ENCODE data around the gene CLEC2D. TPM values are rescaled to one million over a fixed set of nuclear protein-coding genes. Genes with fewer than 3 reads are reported as not detected.
"Not testable (repeated sequence)": the region's sequence is repeated elsewhere in the genome, so short reads cannot be mapped to it uniquely, and the experiment has no call there.

Gene CLEC2D
- total RNA-seq, 2 experiments from 2014 or later, result 56.9 to 146 TPM

DNA sequence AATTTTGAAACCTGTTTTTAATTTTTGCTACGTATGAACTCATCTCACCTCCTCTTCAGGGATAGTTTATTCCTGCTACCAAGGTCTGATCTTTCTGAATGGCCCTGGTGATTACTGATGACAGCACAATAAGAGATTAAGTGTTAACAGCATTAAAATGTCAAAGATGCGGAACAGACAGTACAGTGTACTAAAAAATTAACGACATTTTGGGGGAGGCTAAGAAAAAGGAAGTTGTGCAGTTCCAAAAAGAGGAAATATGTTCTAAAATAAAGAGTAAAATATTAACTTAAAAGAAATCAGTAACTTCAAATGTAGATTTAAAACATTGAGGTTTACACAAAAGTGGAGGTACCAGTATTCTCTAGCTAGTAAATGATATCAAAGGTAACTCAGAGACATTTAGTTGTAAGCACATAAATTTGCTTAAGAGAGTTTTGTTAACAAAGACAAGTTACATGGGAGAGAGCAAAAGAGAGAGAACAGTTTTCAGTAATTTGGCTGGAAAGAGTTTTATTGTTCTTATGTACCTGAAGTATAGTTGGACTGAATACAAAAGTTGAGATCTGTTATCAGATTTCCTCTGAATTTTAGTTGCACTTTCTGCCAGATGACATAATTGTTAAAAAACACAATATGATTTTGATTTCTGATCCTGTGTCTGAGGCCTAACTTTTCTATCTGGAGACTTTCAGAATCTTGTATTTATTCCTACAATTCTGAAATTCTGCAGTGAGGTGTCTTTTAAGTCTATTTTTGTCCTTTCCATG lies 67.6 kb downstream of the CLEC2D start:
- Histone ChIP-seq H3K9me3 (ENCODE audit: low read length) (peaks cover 7% of the 10 kb centered on the region; the same call in 1 of the 2 replicates), H3K36me3 (ENCODE audit: insufficient read depth, low read length) (peaks cover 7% of the 10 kb centered on the region; the same call in 1 of the 2 replicates), H3K4me3 (ENCODE audit: low read depth, low read length, poor library complexity, severe bottlenecking) (peak overlapping the region; percentile 32), H3K4me2 (ENCODE audit: low read length) (peak overlapping the region; percentile 67), H3K9me2 (ENCODE audit: insufficient read depth, low read length) (no peaks in the 10 kb centered on the region), H3K27ac (ENCODE audit: low read depth, low read length, poor library complexity, severe bottlenecking) (peak overlapping the region; percentile 99), H3K79me2 (ENCODE audit: insufficient read depth, low read depth, low read length) (peaks cover 22% of the 10 kb centered on the region), H4K20me1 (ENCODE audit: insufficient read depth, low read length) (no peaks in the 10 kb centered on the region), H2AFZ (ENCODE audit: low read length) (peak overlapping the region; percentile 72), H3K4me1 (ENCODE audit: insufficient read depth, low read length, poor library complexity, severe bottlenecking) (peaks cover 79% of the 10 kb centered on the region)
- ChIA-PET POLR2A (interaction anchor here (0.6 to 1.4 kb wide), 9 partner anchors 11 to 637 kb away, joined by 3 to 10 read pairs (median 3); partner anchors contain the start of genes CD69 and CLEC2D), CTCF (ENCODE audit: unreplicated experiment) (no interaction called here)
- DNase-seq (ENCODE audit: low spot score), result peak; percentile 73
- TF ChIP-seq EZH2phosphoT487 (IDR thresholded peaks at IDR 0.05; ENCODE audit: borderline replicate concordance, low read depth, low read length), result no peak
- TF ChIP-seq, protein P1, sequence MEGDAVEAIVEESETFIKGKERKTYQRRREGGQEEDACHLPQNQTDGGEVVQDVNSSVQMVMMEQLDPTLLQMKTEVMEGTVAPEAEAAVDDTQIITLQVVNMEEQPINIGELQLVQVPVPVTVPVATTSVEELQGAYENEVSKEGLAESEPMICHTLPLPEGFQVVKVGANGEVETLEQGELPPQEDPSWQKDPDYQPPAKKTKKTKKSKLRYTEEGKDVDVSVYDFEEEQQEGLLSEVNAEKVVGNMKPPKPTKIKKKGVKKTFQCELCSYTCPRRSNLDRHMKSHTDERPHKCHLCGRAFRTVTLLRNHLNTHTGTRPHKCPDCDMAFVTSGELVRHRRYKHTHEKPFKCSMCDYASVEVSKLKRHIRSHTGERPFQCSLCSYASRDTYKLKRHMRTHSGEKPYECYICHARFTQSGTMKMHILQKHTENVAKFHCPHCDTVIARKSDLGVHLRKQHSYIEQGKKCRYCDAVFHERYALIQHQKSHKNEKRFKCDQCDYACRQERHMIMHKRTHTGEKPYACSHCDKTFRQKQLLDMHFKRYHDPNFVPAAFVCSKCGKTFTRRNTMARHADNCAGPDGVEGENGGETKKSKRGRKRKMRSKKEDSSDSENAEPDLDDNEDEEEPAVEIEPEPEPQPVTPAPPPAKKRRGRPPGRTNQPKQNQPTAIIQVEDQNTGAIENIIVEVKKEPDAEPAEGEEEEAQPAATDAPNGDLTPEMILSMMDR (conservative IDR thresholded peaks at IDR 0.05; ENCODE audit: low read length), result no peak
- intact Hi-C loops (cut with micrococcal nuclease; ENCODE audit: unreplicated experiment), result loop anchor here (10.0 kb wide), 1 partner anchor 1042 kb away; the partner anchor contains the start of gene RIMKLB
- BruUV-seq (replicated peaks), result TSS peak; percentile 31

DNA sequence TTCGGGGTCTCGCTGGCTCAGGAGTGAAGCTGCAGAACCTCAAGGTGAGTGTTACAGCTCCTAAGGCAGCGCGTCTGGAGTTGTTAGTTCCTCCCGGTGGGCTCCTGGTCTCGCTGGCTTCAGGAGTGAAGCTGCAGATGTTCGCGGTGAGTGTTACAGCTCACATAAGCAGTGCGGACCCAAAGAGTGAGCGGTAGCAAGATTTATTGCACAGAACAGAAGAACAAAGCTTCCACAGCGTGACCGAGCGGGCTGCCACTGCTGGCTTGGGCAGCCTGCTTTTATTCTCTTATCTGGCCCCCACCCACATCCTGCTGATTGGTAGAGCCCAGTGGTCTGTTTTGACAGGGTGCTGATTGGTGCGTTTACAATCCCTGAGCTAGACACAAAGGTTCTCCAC lies 69.4 kb downstream of the CLEC2D start:
- H3K79me2 ChIP-seq (ENCODE audit: insufficient read depth, low read depth, low read length); DNase-seq (ENCODE audit: low spot score); H3K9me2 ChIP-seq (ENCODE audit: insufficient read depth, low read length); H3K36me3 ChIP-seq (ENCODE audit: insufficient read depth, low read length); CTCF ChIA-PET (ENCODE audit: unreplicated experiment); H4K20me1 ChIP-seq (ENCODE audit: insufficient read depth, low read length); H2AFZ ChIP-seq (ENCODE audit: low read length); H3K4me2 ChIP-seq (ENCODE audit: low read length); H3K4me3 ChIP-seq (ENCODE audit: low read depth, low read length, poor library complexity, severe bottlenecking); H3K9me3 ChIP-seq (ENCODE audit: low read length); BruUV-seq (replicated peaks): not testable (repeated sequence)
- intact Hi-C loops (cut with micrococcal nuclease; ENCODE audit: unreplicated experiment), result loop anchor here (10.0 kb wide), 1 partner anchor 1044 kb away; the partner anchor contains the start of gene RIMKLB
- POLR2A ChIA-PET, result interaction anchor here (0.7 to 1.6 kb wide), 7 partner anchors 9 to 649 kb away, joined by 3 to 6 read pairs (median 4); partner anchors contain the start of gene CLEC2D
- Histone ChIP-seq H3K27ac (ENCODE audit: low read depth, low read length, poor library complexity, severe bottlenecking) (peak overlapping the region; percentile 99), H3K4me1 (ENCODE audit: insufficient read depth, low read length, poor library complexity, severe bottlenecking) (peaks cover 89% of the 10 kb centered on the region)

DNA sequence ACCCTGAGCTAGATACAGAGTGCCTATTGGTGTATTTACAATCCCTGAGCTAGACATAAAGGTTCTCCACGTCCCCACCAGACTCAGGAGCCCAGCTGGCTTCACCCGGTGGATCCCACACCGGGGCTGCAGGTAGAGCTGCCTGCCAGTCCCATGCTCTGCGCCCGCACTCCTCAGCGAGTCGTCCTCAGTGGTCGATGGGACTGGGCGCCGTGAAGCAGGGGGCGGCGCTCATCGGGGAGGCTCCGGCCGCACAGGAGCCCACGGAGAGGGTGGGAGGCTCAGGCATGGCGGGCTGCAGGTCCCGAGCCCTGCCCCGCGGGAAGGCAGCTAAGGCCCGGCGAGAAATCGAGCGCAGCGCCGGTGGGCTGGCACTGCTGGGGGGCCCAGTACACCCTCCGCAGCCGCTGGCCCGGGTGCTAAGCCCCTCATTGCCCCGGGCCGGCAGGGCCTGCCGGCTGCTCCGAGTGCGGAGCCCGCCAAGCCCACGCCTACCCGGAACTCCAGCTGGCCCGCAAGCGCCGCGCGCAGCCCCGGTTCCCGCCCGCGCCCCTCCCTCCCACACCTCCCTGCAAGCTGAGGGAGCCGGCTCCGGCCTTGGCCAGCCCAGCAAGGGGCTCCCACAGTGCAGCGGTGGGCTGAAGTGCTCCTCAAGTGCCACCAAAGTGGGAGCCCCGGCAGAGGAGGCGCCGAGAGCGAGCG lies 70.0 kb downstream of the CLEC2D start:
- H3K9me3 ChIP-seq (ENCODE audit: low read length); DNase-seq (ENCODE audit: low spot score); H3K36me3 ChIP-seq (ENCODE audit: insufficient read depth, low read length); H3K79me2 ChIP-seq (ENCODE audit: insufficient read depth, low read depth, low read length); H3K9me2 ChIP-seq (ENCODE audit: insufficient read depth, low read length); H4K20me1 ChIP-seq (ENCODE audit: insufficient read depth, low read length); H2AFZ ChIP-seq (ENCODE audit: low read length); BruUV-seq (replicated peaks); CTCF ChIA-PET (ENCODE audit: unreplicated experiment); H3K4me3 ChIP-seq (ENCODE audit: low read depth, low read length, poor library complexity, severe bottlenecking): not testable (repeated sequence)
- Histone ChIP-seq H3K4me2 (ENCODE audit: low read length) (peak overlapping the region; percentile 49; the same call in 1 of the 2 replicates), H3K4me1 (ENCODE audit: insufficient read depth, low read length, poor library complexity, severe bottlenecking) (peaks cover 89% of the 10 kb centered on the region), H3K27ac (ENCODE audit: low read depth, low read length, poor library complexity, severe bottlenecking) (peak overlapping the region; percentile 93)
- POLR2A ChIA-PET, result interaction anchor here (0.7 to 1.6 kb wide), 8 partner anchors 9 to 648 kb away, joined by 3 to 6 read pairs (median 4); partner anchors contain the start of gene CLEC2D
- intact Hi-C loops (cut with micrococcal nuclease; ENCODE audit: unreplicated experiment), result loop anchor here (10.0 kb wide), 2 partner anchors 815 to 1045 kb away; partner anchors contain the start of gene RIMKLB

All from OCI-LY7 (cell line).